Superior temporal gyrus (tissue), 1 donor: ENCODE data around the gene CBX3.
"Not testable (repeated sequence)": the region's sequence is repeated elsewhere in the genome, so short reads cannot be mapped to it uniquely, and the experiment has no call there.

Experiments
- DNase-seq: peaks from one replicate; pipeline ENCODE4 v3.0.0-alpha.2; 2016; ENCODE audit errors: extremely low spot score

CBX3 gene

GRCh38 chr7:26201247-26202018, at the start of gene CBX3:
Gene CBX3 (plus strand): TSS chr7:26201745. CDS start chr7:26202999, 1,254 bp downstream.
- peak; percentile 83 for DNase-seq

GRCh38 chr7:26151953-26152781, 49.4 kb upstream of the CBX3 start, which contains the start of gene NFE2L3:
Gene NFE2L3 (plus strand): TSS chr7:26152198. CDS start chr7:26152499, 301 bp downstream.
- peak; percentile 84 for DNase-seq

GRCh38 chr7:26152782-26153240, 48.7 kb upstream of the CBX3 start:
- not testable (repeated sequence) for DNase-seq

GRCh38 chr7:26153241-26153822, 48.2 kb upstream of the CBX3 start:
- DNase-seq: no peak

GRCh38 chr7:26153823-26154783, 47.4 kb upstream of the CBX3 start:
- DNase-seq: no peak

GRCh38 chr7:26155531-26156375, 45.8 kb upstream of the CBX3 start:
- DNase-seq: no peak

GRCh38 chr7:26156451-26157420, 44.8 kb upstream of the CBX3 start:
- DNase-seq: no peak

- no peak for DNase-seq
These were observed 43.9 kb upstream of the CBX3 start for GRCh38 chr7:26157520-26158105.

GRCh38 chr7:26159243-26159642, 42.3 kb upstream of the CBX3 start:
- no peak for DNase-seq

- DNase-seq: no peak
These were observed 40.6 kb upstream of the CBX3 start for GRCh38 chr7:26160896-26161295.

GRCh38 chr7:26162431-26162830, 39.1 kb upstream of the CBX3 start:
- no peak for DNase-seq

GRCh38 chr7:26163804-26164203, 37.7 kb upstream of the CBX3 start:
- not testable (repeated sequence) for DNase-seq

GRCh38 chr7:26165950-26166683, 35.4 kb upstream of the CBX3 start:
- DNase-seq: no peak

- DNase-seq: no peak
These were observed 34.8 kb upstream of the CBX3 start for GRCh38 chr7:26166684-26167266.

- DNase-seq: no peak
These were observed 34.1 kb upstream of the CBX3 start for GRCh38 chr7:26167303-26167934.

- no peak for DNase-seq
These were observed 33.0 kb upstream of the CBX3 start for GRCh38 chr7:26168458-26169023.

GRCh38 chr7:26169271-26169670, 32.3 kb upstream of the CBX3 start:
- no peak for DNase-seq
